Raji (cell line): ENCODE data around the gene RPL41.

Experiments
- POLR2A ChIP-seq: IDR thresholded peaks from 2 replicates; pipeline ENCODE4 v1.6.1; 2011; ENCODE audit warnings: low read depth, low read length, control low read depth; ENCODE audit not compliant: insufficient read depth

Gene RPL41

GRCh38 chr12:56087220-56087619 lies 29.2 kb upstream of the RPL41 start:
- no peak for TF ChIP-seq POLR2A

GRCh38 chr12:56097738-56098137 lies 18.7 kb upstream of the RPL41 start:
- TF ChIP-seq POLR2A: no peak

- no peak for TF ChIP-seq POLR2A
Measured at GRCh38 chr12:56098592-56098991, 17.8 kb upstream of the RPL41 start.

GRCh38 chr12:56099787-56100186 lies 16.6 kb upstream of the RPL41 start:
- no peak for TF ChIP-seq POLR2A

GRCh38 chr12:56101045-56101444 lies 15.4 kb upstream of the RPL41 start:
- TF ChIP-seq POLR2A: no peak

GRCh38 chr12:56102683-56103065 lies 13.8 kb upstream of the RPL41 start:
- TF ChIP-seq POLR2A: no peak

GRCh38 chr12:56103066-56103711 lies 13.2 kb upstream of the RPL41 start:
- TF ChIP-seq POLR2A: no peak

GRCh38 chr12:56103823-56104108 lies 12.7 kb upstream of the RPL41 start:
- TF ChIP-seq POLR2A: no peak

- TF ChIP-seq POLR2A: peak; percentile 94
Measured at GRCh38 chr12:56104109-56104814, 12.2 kb upstream of the RPL41 start, which contains the start of gene PA2G4. TSS of gene PA2G4 (plus strand) at chr12:56104559. CDS start at chr12:56104738, 179 bp downstream.

GRCh38 chr12:56104815-56105608 lies 11.4 kb upstream of the RPL41 start:
- TF ChIP-seq POLR2A: no peak

GRCh38 chr12:56105609-56105902 lies 10.9 kb upstream of the RPL41 start:
- no peak for TF ChIP-seq POLR2A

- TF ChIP-seq POLR2A: no peak
Measured at GRCh38 chr12:56107242-56107641, 9.2 kb upstream of the RPL41 start.

GRCh38 chr12:56110571-56110970 lies 5.9 kb upstream of the RPL41 start:
- no peak for TF ChIP-seq POLR2A

GRCh38 chr12:56114084-56114483 lies 2.3 kb upstream of the RPL41 start:
- no peak for TF ChIP-seq POLR2A

- TF ChIP-seq POLR2A: no peak
Measured at GRCh38 chr12:56115329-56115728, 1.1 kb upstream of the RPL41 start.

- peak; percentile 100 for TF ChIP-seq POLR2A
Measured at GRCh38 chr12:56117778-56118687, 1.6 kb downstream of the RPL41 start, which contains the start of gene ZC3H10. TSS of gene ZC3H10 (plus strand) at chr12:56118266. CDS start at chr12:56120563, 2,297 bp downstream.
